ACC112 (cell line): ENCODE measurements around the gene MRPS18A.

Source experiments
- H2AFZ ChIP-seq: fragments of 200-600 bp; sonication (generic); one replicate; pipeline ENCODE4 v1.6.0; 2017; ENCODE audit warnings: antibody characterized with exemption, low read length; ENCODE audit not compliant: unreplicated experiment
- H3K27ac ChIP-seq: fragments of 200-600 bp; sonication (generic); 2 replicates; pipeline ENCODE4 v1.5.1; 2014; ENCODE audit warnings: low read depth, mild to moderate bottlenecking, antibody characterized with exemption, low read length, moderate library complexity
- H3K27me3 ChIP-seq: fragments of 200-600 bp; sonication (generic); 2 replicates; pipeline ENCODE4 v1.6.1; 2014; ENCODE audit warnings: mild to moderate bottlenecking, antibody characterized with exemption, low read length, moderate library complexity, mixed read lengths; ENCODE audit not compliant: insufficient read depth
- H3K36me3 ChIP-seq: fragments of 200-600 bp; sonication (generic); 2 replicates; pipeline ENCODE4 v1.6.1; 2016; ENCODE audit warnings: mild to moderate bottlenecking, antibody characterized with exemption, low read length, moderate library complexity, mixed read lengths; ENCODE audit not compliant: insufficient read depth
- H3K4me1 ChIP-seq: fragments of 200-600 bp; sonication (generic); one replicate; pipeline ENCODE4 v1.6.1; 2016; ENCODE audit warnings: low read length, mixed read lengths; ENCODE audit not compliant: insufficient read depth, unreplicated experiment, control insufficient read depth
- H3K4me3 ChIP-seq: fragments of 200-600 bp; sonication (generic); 2 replicates; pipeline ENCODE4 v1.5.1; 2014; ENCODE audit warnings: mild to moderate bottlenecking, low read depth, low read length
- H3K79me2 ChIP-seq: fragments of 200-600 bp; sonication (generic); one replicate; pipeline ENCODE4 v1.6.0; 2016; ENCODE audit warnings: low read length; ENCODE audit not compliant: control insufficient read depth, unreplicated experiment, insufficient read depth

The MRPS18A gene

DNA sequence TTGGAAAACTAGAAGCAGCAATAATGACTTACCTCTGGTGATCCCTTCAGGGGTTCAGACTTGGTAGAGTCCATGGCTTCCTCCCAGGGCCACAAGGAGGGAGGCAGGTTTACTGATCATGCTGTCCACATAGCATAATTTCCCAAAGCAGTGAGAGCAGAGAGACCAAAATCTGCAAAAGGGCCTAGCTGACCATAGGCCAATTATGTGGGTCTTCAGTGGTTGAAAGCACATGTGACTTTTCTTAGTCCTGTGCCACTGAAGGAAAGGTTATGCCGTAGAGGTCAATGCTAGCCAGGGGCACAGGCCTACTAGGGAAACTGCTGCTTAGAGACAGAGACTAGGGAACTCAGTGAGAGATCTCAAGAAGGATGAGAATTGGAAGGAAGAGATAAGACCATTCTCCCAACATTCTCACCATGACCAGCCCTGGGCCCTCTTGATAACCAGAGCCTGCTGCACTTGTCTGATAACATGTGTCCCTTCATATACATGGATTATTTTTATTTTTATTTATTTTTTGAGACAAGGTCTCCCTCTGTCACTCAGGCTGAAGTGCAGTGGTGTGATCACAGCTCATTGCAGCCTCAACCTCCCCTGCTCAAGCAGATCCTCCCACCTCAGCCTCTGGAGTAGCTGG, 56.5 kb downstream of the MRPS18A start:
- no peaks in the 10 kb centered on the region for H3K27me3 ChIP-seq
- H2AFZ ChIP-seq, result no peak overlapping the region
- H3K27ac ChIP-seq, result peak overlapping the region; percentile 90
- H3K4me3 ChIP-seq, result no peak overlapping the region
- H3K36me3 ChIP-seq, result peaks cover 5% of the 10 kb centered on the region; the same call in 1 of the 2 replicates
- peaks cover 31% of the 10 kb centered on the region for H3K79me2 ChIP-seq
- peaks cover 32% of the 10 kb centered on the region for H3K4me1 ChIP-seq

DNA sequence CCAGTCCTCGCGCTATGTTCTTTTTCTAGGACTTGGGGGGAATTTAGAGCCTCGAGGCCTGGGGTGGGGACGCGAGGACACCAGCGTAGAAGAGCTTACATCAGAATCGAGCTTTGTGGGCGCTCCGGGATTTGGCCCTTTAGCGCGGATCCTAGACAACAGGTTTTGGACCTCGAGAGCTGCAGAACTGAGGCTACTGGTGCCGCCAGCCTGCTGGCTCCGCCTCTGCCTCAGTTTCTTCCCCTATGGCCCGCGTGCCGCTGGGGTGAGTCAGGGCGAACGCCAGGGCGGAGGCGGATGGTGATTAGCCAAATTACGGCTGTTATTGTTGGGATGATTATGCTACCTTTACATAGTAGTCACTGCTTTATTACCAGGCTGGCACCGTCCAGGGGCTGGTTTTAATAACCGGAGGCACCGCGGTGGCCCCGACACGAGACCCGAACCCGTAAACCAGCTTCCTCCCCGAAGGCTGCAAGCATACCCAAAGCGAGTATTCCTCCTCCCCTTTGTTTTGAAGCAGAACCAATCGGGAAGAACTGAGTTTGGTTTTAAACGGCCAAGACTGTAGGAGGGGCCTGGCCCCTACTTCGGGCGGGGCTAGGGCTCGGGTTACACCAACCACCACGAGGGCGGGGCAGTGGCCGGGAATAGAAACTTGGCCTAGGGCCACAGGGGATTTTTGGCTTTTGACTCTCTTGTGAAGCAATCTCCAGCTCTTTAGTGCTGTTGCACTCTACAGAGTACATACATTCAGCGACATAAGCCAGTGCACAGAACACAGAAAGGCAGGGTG, 57.9 kb downstream of the MRPS18A start:
- peaks cover 14% of the 10 kb centered on the region; the same call in 1 of the 2 replicates for H3K36me3 ChIP-seq
- peaks cover 31% of the 10 kb centered on the region for H3K4me1 ChIP-seq
- no peaks in the 10 kb centered on the region for H3K27me3 ChIP-seq
- peak overlapping the region; percentile 90 for H3K27ac ChIP-seq
- H2AFZ ChIP-seq, result peak overlapping the region; percentile 64
- H3K4me3 ChIP-seq, result peak overlapping the region; percentile 81
- peaks cover 40% of the 10 kb centered on the region for H3K79me2 ChIP-seq

DNA sequence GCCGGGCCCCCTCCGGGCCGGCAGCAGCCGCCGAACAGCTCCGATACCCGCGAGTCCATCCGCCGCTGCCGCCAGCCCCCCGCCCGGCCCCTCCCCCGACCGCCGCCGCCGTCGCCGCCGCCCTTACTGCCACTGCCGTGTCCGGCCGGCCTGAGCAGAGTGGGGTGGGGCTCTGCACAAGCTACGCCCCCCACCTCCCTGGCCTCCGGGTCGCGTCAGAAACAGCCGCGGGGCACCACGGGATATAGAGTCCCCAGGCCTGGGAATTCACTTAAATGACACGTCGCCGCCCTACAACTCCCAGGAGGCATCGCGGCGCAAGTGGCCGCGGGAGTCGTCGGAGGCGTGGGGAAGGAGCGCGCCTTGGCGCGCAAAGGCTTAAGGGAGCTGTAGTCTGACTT, 58.5 kb downstream of the MRPS18A start, which contains the start of gene GTPBP2:
GTPBP2 (minus strand) TSS at position 161 of the 401 bp plus-strand sequence; CDS start at position 59, 102 bp downstream.
- Histone ChIP-seq H3K79me2 (peaks cover 40% of the 10 kb centered on the region), H3K4me1 (peaks cover 31% of the 10 kb centered on the region), H3K27me3 (no peaks in the 10 kb centered on the region), H2AFZ (peak within 1 kb of the TSS; percentile 64), H3K27ac (peak within 1 kb of the TSS; percentile 93), H3K4me3 (peak within 1 kb of the TSS; percentile 99), H3K36me3 (peaks cover 18% of the 10 kb centered on the region; the same call in 1 of the 2 replicates)

DNA sequence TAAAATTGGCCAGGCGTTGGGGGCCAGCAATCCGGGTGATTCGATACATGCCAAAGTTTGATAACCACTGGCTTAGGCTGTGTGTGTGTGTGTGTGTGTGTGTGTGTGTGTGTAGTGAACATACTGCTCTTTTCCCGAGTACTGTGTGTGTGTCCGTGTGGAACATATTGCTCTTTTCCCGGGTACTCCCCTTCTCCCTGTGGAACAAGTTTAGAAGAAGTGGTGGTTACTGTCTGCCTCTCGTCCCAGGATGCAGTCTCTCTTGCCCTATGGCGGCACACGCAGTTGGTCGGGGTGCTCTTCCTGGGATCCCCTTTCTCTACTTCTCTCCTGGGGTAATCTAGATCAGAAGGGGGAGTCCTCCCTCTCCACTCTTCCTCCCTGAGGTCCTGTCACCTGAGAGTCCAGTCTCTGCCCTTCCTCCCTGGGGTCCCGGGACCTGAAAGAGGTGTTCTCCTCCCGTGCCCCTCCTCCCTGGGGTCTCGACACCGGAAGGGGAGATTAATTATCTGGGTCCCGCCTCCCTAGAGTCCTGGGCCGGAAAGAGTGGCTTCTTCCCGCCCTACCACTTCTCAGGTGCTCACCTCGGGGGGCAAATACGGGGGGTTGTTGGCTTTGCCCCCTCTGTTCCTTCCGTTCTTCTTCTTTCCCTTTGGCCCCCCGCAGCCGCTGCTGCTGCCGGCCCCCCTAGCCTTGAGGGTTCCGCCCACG, 59.0 kb downstream of the MRPS18A start:
- peak overlapping the region; percentile 99 for H3K4me3 ChIP-seq
- H3K79me2 ChIP-seq, result peaks cover 40% of the 10 kb centered on the region
- no peaks in the 10 kb centered on the region for H3K27me3 ChIP-seq
- H3K27ac ChIP-seq, result peak overlapping the region; percentile 90
- peaks cover 31% of the 10 kb centered on the region for H3K4me1 ChIP-seq
- peaks cover 24% of the 10 kb centered on the region; the same call in 1 of the 2 replicates for H3K36me3 ChIP-seq
- H2AFZ ChIP-seq, result no peak overlapping the region

DNA sequence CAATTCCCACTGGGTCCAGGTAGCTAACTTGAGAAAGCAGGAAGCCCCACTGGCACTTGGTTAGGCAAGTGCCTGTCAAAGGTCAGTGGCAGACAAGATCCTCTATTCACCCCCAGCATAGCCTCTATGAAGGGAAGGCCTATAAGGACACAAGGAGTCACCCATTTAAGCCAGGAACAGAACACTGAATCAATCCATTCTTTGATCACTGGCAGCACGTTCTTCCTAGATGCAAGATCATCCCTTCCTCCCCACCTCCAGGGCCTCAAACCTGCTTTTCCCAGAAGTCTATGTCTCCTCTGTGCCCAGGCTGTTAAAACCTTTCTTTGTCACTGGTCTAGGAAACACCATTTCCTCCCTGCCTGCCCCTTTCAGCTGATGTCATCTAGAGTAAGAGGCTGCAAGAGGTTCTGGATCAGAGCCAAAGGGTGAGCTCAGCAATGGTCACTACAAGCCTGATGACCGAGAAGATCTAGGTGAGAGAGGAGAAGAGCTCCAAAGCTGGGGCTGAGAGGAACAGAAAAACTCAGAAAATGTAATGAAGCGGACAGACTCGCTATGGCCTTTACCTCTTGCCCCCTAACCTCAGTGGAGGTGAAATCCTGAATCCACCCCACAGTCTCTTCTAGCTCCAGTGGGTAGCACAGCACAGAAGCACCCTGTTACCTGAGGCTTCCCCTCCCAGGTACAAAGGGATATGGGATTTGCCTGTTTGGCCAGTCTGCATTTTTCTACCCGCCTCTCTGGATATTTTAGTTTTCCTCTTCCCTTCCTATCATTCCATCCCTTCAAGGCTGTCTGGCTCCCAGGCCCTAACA, 60.4 kb downstream of the MRPS18A start:
- peak overlapping the region; percentile 99 for H3K4me3 ChIP-seq
- H3K27ac ChIP-seq, result peak overlapping the region; percentile 93
- no peak overlapping the region for H2AFZ ChIP-seq
- no peaks in the 10 kb centered on the region for H3K27me3 ChIP-seq
- H3K4me1 ChIP-seq, result peaks cover 31% of the 10 kb centered on the region
- peaks cover 36% of the 10 kb centered on the region for H3K36me3 ChIP-seq
- H3K79me2 ChIP-seq, result peaks cover 40% of the 10 kb centered on the region

DNA sequence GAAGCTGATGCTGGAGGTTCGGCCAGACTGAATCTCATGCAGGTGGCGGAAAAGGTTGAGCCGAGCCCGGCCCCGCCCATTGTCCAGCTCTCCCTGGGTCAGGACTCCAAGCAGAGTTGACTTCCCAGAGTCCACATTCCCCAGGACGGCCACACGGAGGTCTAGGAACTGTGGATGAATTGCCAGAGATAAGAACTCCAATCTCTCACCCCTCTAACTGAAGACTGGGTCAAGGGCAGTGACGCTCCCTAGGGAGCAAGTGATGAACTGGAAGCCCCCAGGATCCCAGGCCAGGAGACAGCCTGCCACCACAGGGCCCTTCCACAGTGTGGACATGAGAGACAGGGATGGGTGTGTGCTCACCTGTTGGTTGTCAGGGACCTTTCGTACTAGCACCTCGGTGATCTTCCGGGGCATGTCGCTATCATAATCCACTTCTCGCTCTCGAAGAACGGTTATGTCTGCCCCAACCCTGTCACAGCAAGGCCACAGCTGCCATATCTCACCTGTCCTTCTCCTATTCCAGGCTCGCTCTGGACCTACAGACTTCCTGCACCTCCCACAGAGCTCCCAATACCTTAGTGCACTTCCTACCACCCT, 62.1 kb downstream of the MRPS18A start:
- Histone ChIP-seq H3K36me3 (peaks cover 50% of the 10 kb centered on the region), H3K4me3 (0 out of 2 replicates have a peak overlapping the region, but pooled peaks have one; percentile 99), H3K27me3 (no peaks in the 10 kb centered on the region), H2AFZ (no peak overlapping the region), H3K27ac (peak overlapping the region; percentile 93; the same call in 1 of the 2 replicates), H3K79me2 (peaks cover 40% of the 10 kb centered on the region), H3K4me1 (peaks cover 25% of the 10 kb centered on the region)

DNA sequence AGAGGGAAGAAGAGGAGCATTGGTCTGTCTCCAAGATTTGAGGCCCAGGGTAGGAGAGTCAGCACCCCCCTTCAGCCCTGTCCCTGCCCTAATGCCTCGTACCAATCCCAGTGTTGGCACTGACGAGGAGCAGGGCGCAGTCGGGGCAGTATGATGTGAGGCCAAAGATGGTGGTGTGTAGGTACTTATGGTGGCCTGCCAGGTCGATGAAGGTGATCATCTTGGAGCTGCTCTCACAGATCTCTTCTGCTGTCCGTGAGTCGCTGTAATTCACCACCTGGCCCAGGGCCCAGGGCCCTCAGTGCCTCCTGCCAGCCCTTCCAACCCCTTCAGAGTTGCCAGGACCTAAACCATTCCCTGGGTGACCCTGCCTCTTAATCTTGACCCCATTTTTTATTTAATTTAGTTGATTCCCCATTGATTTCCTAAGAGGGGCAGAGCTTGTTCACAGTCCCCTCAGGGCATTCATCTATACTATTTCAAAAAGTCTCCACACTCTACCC, 62.8 kb downstream of the MRPS18A start:
- no peak overlapping the region for H3K27ac ChIP-seq
- no peak overlapping the region for H2AFZ ChIP-seq
- no peaks in the 10 kb centered on the region for H3K27me3 ChIP-seq
- peaks cover 21% of the 10 kb centered on the region for H3K4me1 ChIP-seq
- no peak overlapping the region for H3K4me3 ChIP-seq
- peaks cover 40% of the 10 kb centered on the region for H3K79me2 ChIP-seq
- H3K36me3 ChIP-seq, result peaks cover 55% of the 10 kb centered on the region

DNA sequence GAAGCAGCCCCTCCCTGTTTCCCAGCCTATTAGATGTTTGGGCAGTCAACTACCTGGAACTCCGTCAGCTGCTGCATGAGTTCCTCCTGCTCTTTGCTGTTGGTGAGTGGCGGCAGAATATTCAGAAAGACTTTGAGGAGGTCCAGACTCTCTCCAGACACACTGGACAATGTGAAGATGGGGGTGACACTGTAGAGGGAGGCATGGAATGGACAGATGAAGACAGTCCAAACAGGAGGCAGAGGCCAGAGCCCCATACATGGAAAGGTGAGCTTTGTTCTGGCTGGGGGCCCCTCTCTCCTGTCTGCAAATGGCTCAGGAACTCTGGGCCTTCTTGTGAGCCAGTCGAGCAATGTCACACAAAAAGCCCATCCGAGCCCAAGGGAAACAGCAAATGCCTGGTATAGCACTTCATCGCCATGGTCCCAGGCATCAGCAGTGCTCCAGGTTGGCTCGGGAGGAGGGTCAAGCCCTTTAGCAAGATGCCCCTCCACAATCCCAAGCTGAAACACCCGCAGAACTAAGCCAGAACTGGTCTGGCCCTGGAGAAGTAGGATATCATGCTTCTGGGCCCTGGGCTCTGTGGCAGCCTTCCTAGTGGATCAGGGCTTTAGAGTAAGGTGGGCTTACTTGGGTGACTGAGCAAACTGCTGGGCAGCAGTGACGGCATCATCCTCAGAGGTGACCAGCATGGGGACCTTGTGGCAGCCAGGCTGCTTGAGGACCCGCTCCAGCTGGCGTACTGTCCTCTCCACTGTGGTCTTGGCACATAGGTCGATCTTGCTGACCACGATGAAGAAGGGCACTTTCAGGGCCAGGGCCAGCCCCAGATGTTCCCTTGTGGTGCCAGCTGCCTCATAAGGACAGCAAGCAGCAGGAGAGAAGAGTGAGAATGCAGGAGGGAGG, 63.5 kb downstream of the MRPS18A start:
- H3K36me3 ChIP-seq, result peaks cover 59% of the 10 kb centered on the region
- H3K79me2 ChIP-seq, result peaks cover 40% of the 10 kb centered on the region

DNA sequence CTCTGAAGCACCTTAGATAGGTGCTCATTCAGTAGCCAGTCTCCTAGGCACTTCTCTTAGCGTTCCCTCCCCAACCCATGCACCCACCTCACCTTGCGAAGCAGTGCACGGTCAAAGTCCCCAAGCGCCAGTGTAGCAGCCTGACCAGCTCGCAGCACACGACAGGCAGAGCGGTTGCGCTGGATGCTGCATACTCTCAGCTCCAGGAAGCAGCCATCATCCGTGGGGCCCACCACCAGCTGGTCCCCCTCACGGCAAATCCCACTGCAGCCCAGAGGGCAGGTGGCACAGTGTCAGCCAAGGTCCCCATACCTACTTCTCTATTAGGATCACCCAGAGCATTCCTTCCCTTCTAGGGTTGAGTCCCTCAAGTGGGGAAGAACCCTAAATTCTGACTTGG, 65.0 kb downstream of the MRPS18A start:
- no peaks in the 10 kb centered on the region for H3K27me3 ChIP-seq
- H3K27ac ChIP-seq, result no peak overlapping the region
- peaks cover 26% of the 10 kb centered on the region for H3K79me2 ChIP-seq
- peaks cover 17% of the 10 kb centered on the region for H3K4me1 ChIP-seq
- no peak overlapping the region for H2AFZ ChIP-seq
- H3K4me3 ChIP-seq, result no peak overlapping the region
- peaks cover 59% of the 10 kb centered on the region for H3K36me3 ChIP-seq

More for the DNA sequence above, 63.5 kb downstream of the MRPS18A start:
- H3K4me1 ChIP-seq, result peaks cover 21% of the 10 kb centered on the region
- H3K27ac ChIP-seq, result no peak overlapping the region
- no peak overlapping the region for H2AFZ ChIP-seq
- H3K4me3 ChIP-seq, result no peak overlapping the region
- H3K27me3 ChIP-seq, result no peaks in the 10 kb centered on the region
